GM12864 (cell line): ENCODE data around the gene OR4D6.

Experiments
- DNase-seq: peaks from one replicate; pipeline ENCODE4 v3.0.0-alpha.2; 2011; ENCODE audit warnings: low read depth
- H3K4me3 ChIP-seq: 2 replicates; pipeline ENCODE4 v1.5.1; 2011; ENCODE audit warnings: mild to moderate bottlenecking, low read depth, low read length, control low read depth
- TF ChIP-seq, protein P1 (sequence below): IDR thresholded peaks from 2 replicates; pipeline ENCODE4 v1.5.1; 2011; ENCODE audit warnings: low read depth, mild to moderate bottlenecking, moderate library complexity, low read length, control low read depth, inconsistent platforms; ENCODE audit errors: missing control alignments

Gene OR4D6

DNA sequence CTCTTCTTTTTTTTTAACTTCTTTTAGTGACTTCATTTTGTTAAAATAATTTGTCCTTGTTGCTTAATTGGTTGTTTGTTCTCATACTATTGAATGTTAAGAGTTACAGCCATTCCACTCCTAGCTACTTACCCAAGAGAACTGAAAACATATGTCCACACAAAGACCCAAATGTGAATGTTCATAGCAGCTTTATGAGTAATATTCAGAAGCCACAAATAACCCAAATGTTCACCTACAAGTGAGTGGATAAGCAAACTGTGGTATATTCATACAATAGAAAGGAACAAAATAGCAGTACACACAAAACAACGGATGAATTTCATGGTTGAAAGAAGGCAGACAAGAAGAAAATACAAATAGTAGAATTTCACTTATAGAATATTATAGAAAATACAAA, 45.2 kb downstream of the OR4D6 start:
- no peak for DNase-seq
- H3K4me3 ChIP-seq: no peak overlapping the region
- TF ChIP-seq, protein P1, sequence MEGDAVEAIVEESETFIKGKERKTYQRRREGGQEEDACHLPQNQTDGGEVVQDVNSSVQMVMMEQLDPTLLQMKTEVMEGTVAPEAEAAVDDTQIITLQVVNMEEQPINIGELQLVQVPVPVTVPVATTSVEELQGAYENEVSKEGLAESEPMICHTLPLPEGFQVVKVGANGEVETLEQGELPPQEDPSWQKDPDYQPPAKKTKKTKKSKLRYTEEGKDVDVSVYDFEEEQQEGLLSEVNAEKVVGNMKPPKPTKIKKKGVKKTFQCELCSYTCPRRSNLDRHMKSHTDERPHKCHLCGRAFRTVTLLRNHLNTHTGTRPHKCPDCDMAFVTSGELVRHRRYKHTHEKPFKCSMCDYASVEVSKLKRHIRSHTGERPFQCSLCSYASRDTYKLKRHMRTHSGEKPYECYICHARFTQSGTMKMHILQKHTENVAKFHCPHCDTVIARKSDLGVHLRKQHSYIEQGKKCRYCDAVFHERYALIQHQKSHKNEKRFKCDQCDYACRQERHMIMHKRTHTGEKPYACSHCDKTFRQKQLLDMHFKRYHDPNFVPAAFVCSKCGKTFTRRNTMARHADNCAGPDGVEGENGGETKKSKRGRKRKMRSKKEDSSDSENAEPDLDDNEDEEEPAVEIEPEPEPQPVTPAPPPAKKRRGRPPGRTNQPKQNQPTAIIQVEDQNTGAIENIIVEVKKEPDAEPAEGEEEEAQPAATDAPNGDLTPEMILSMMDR: no peak

GRCh38 chr11:59503276-59503675, 46.5 kb downstream of the OR4D6 start, which contains the start of gene OR4D11:
Gene OR4D11 (plus strand): TSS chr11:59503576. CDS start chr11:59503576, 0 bp downstream.
- TF ChIP-seq, protein P1: no peak
- DNase-seq: no peak
- no peak within 1 kb of the TSS for H3K4me3 ChIP-seq
